Limb (tissue), 2 donors: ENCODE data around the gene JMJD6.

Experiments used
- DNase-seq, 2 donors: peaks; one replicate each; pipeline ENCODE4 v3.0.0-alpha.2; 2016; ENCODE audit errors: extremely low spot score in 2 of 2

Gene JMJD6

GRCh38 chr17:76697702-76698465 is 28.5 kb downstream of the JMJD6 start:
- peak in 1 of 2 donors; percentile 54 for DNase-seq

- no peak for DNase-seq
These were observed 29.4 kb downstream of the JMJD6 start for GRCh38 chr17:76696763-76697701.

GRCh38 chr17:76695059-76695831 is 31.2 kb downstream of the JMJD6 start:
- DNase-seq = no peak

GRCh38 chr17:76691379-76692191 is 34.8 kb downstream of the JMJD6 start:
- DNase-seq = no peak

- DNase-seq = no peak
These were observed 35.7 kb downstream of the JMJD6 start for GRCh38 chr17:76690596-76691280.

GRCh38 chr17:76689859-76690258 is 36.5 kb downstream of the JMJD6 start:
- no peak for DNase-seq

- DNase-seq = no peak
These were observed 38.2 kb downstream of the JMJD6 start for GRCh38 chr17:76688165-76688622.

- DNase-seq = no peak
These were observed 38.9 kb downstream of the JMJD6 start for GRCh38 chr17:76687298-76688164.

- no peak for DNase-seq
These were observed 39.7 kb downstream of the JMJD6 start for GRCh38 chr17:76686538-76687297.

GRCh38 chr17:76685846-76686245 is 40.6 kb downstream of the JMJD6 start:
- no peak for DNase-seq

- DNase-seq = no peak
These were observed 41.0 kb downstream of the JMJD6 start for GRCh38 chr17:76685366-76685765.

GRCh38 chr17:76684756-76685155 is 41.6 kb downstream of the JMJD6 start:
- no peak for DNase-seq

- no peak for DNase-seq
These were observed 42.3 kb downstream of the JMJD6 start for GRCh38 chr17:76683921-76684745.

GRCh38 chr17:76683011-76683755 is 43.2 kb downstream of the JMJD6 start:
- no peak for DNase-seq

GRCh38 chr17:76682296-76682695 is 44.1 kb downstream of the JMJD6 start:
- no peak for DNase-seq

GRCh38 chr17:76681222-76682137 is 44.9 kb downstream of the JMJD6 start:
- peak; percentile 61 to 83 for DNase-seq
